ENCODE results near the gene MARVELD1.

DNA sequence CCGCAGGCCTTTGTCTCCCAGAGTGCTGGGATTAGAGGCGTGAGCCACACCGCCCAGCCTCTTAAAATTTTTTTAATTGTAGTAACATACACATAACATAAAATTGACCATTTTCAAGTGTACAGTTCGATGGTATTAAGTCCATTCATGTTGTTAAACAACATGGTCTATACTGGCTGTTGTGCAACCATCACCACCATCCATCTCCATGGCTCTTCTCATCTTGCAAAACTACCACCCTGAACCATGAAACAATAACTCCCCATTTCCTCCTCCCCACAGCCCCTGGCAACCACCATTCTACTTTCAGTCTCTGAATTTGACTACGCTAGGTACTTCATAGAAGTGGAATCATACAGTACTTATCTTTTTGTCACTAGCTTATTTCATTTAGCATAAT is 15.5 kb downstream of the MARVELD1 start:
- TF ChIP-seq POLR2A (IDR thresholded peaks at IDR 0.05; ENCODE audit: low read length) (no peak), GATA1 (IDR thresholded peaks at IDR 0.05; ENCODE audit: low read depth, low read length) (no peak)

All from erythroblast (primary cell).